Hepatic stellate cell (primary cell): Measurements from ENCODE around the gene SLC27A5.
A peak's percentile ranks its signal among the peaks of the same experiment; 100 is the strongest.
"Not testable (repeated sequence)": the region's sequence is repeated elsewhere in the genome, so short reads cannot be mapped to it uniquely, and the experiment has no call there.

Experiments
- DNase-seq: peaks from one replicate; pipeline ENCODE4 v3.0.0; 2011; ENCODE audit warnings: low spot score

The SLC27A5 gene

GRCh38 chr19:58522709-58523108 is 10.9 kb upstream of the SLC27A5 start:
- DNase-seq: no peak

- DNase-seq: no peak
Observed at GRCh38 chr19:58521651-58522050, 9.9 kb upstream of the SLC27A5 start.

GRCh38 chr19:58520257-58520599 is 8.4 kb upstream of the SLC27A5 start:
- no peak for DNase-seq

GRCh38 chr19:58519355-58520256 is 7.8 kb upstream of the SLC27A5 start, which contains the start of gene ZBTB45:
ZBTB45 (minus strand) TSS chr19:58519810; CDS start chr19:58517673, 2,137 bp downstream.
- DNase-seq: peak; percentile 91

GRCh38 chr19:58519087-58519354 is 7.2 kb upstream of the SLC27A5 start:
- peak; percentile 92 for DNase-seq

- DNase-seq: peak; percentile 26
Observed at GRCh38 chr19:58518256-58519086, 6.7 kb upstream of the SLC27A5 start.

- DNase-seq: no peak
Observed at GRCh38 chr19:58516964-58517833, 5.4 kb upstream of the SLC27A5 start.

GRCh38 chr19:58516246-58516836 is 4.5 kb upstream of the SLC27A5 start:
- no peak for DNase-seq

- DNase-seq: no peak
Observed at GRCh38 chr19:58515259-58515658, 3.5 kb upstream of the SLC27A5 start.

GRCh38 chr19:58514564-58515022 is 2.8 kb upstream of the SLC27A5 start:
- DNase-seq: no peak

GRCh38 chr19:58513694-58514563 is 2.1 kb upstream of the SLC27A5 start:
- peak; percentile 78 for DNase-seq

- DNase-seq: no peak
Observed at GRCh38 chr19:58513213-58513693, 1.5 kb upstream of the SLC27A5 start.

- no peak for DNase-seq
Observed at GRCh38 chr19:58510084-58510862, 1.5 kb downstream of the SLC27A5 start.

GRCh38 chr19:58509731-58510083 is 2.1 kb downstream of the SLC27A5 start:
- DNase-seq: no peak

GRCh38 chr19:58507602-58508223 is 4.1 kb downstream of the SLC27A5 start:
- DNase-seq: not testable (repeated sequence)

GRCh38 chr19:58500242-58500641 is 11.6 kb downstream of the SLC27A5 start:
- no peak for DNase-seq

- peak; percentile 98 for DNase-seq
Observed at GRCh38 chr19:58499021-58499927, 12.5 kb downstream of the SLC27A5 start.

GRCh38 chr19:58498316-58499020 is 13.3 kb downstream of the SLC27A5 start:
- no peak for DNase-seq
